GM23338 (cell line): ENCODE data around the gene SLC23A2. TPM values are rescaled to one million over a fixed set of nuclear protein-coding genes. Genes with fewer than 3 reads are reported as not detected.
A peak's percentile ranks its signal among the peaks of the same experiment; 100 is the strongest.
"Not testable (repeated sequence)": the region's sequence is repeated elsewhere in the genome, so short reads cannot be mapped to it uniquely, and the experiment has no call there.

Experiments
- ATAC-seq: fragments of 200-7000 bp; cut with Tn5 transposase; 3 replicates; pipeline ENCODE4 v1.9.1; 2020
- DNase-seq: peaks from one replicate; pipeline ENCODE4 v3.0.0-alpha.2; 2015; ENCODE audit warnings: low spot score
- H2AFZ ChIP-seq: fragments of 200-600 bp; sonication (generic); 2 replicates; pipeline ENCODE4 v1.8.0; 2016; ENCODE audit warnings: antibody characterized with exemption, mild to moderate bottlenecking, moderate library complexity
- H3F3A ChIP-seq: fragments of 200-600 bp; sonication (generic); replicated peaks from 2 replicates; pipeline ENCODE4 v1.8.0; 2017; ENCODE audit warnings: antibody characterized with exemption, mixed run types, low read depth
- H3K27ac ChIP-seq: fragments of 200-600 bp; sonication (generic); 2 replicates; pipeline ENCODE4 v1.6.1; 2016; ENCODE audit warnings: low read depth
- H3K27me3 ChIP-seq: fragments of 200-600 bp; sonication (generic); 2 replicates; pipeline ENCODE4 v1.8.0; 2016; ENCODE audit warnings: mild to moderate bottlenecking, mixed run types, moderate library complexity; ENCODE audit not compliant: insufficient read depth
- H3K36me3 ChIP-seq: fragments of 200-600 bp; sonication (generic); 2 replicates; pipeline ENCODE4 v1.8.0; 2016; ENCODE audit warnings: mild to moderate bottlenecking; ENCODE audit not compliant: insufficient read depth
- H3K4me1 ChIP-seq: fragments of 200-600 bp; sonication (generic); 2 replicates; pipeline ENCODE4 v1.8.0; 2016; ENCODE audit warnings: mild to moderate bottlenecking, moderate library complexity; ENCODE audit not compliant: insufficient read depth
- H3K4me2 ChIP-seq: fragments of 200-600 bp; sonication (generic); 2 replicates; pipeline ENCODE4 v1.7.1; 2017; ENCODE audit warnings: mixed run types
- H3K4me3 ChIP-seq: fragments of 200-600 bp; sonication (generic); 2 replicates; pipeline ENCODE4 v1.6.1; 2016; ENCODE audit warnings: mixed run types
- H3K79me2 ChIP-seq: fragments of 200-600 bp; sonication (generic); replicated peaks from 2 replicates; pipeline ENCODE4 v1.8.0; 2017; ENCODE audit warnings: mild to moderate bottlenecking; ENCODE audit not compliant: insufficient read depth
- H3K9me2 ChIP-seq: fragments of 200-600 bp; sonication (generic); 2 replicates; pipeline ENCODE4 v1.8.0; 2017; ENCODE audit not compliant: insufficient read depth
- H4K20me1 ChIP-seq: fragments of 200-600 bp; sonication (generic); replicated peaks from 2 replicates; pipeline ENCODE4 v1.8.0; 2017; ENCODE audit warnings: mild to moderate bottlenecking; ENCODE audit not compliant: insufficient read depth
- H3K27ac Mint-ChIP-seq: 2 replicates; pipeline ENCODE4 v1.8.0; 2020; ENCODE audit warnings: inconsistent platforms, mild to moderate bottlenecking, moderate library complexity, mixed read lengths
- H3K27me3 Mint-ChIP-seq: 3 replicates; pipeline ENCODE4 v1.8.0; 2022; ENCODE audit warnings: low read depth, mild to moderate bottlenecking, moderate library complexity, mixed read lengths, inconsistent platforms; ENCODE audit not compliant: insufficient read depth, poor library complexity
- H3K36me3 Mint-ChIP-seq: 3 replicates; pipeline ENCODE4 v1.8.0; 2021; ENCODE audit warnings: low read depth, mild to moderate bottlenecking, inconsistent platforms, moderate library complexity, mixed read lengths
- H3K4me1 Mint-ChIP-seq: 3 replicates; pipeline ENCODE4 v1.8.0; 2020; ENCODE audit warnings: mild to moderate bottlenecking, inconsistent platforms, mixed read lengths
- H3K4me3 Mint-ChIP-seq: 3 replicates; pipeline ENCODE4 v1.8.0; 2021; ENCODE audit warnings: moderate library complexity, mild to moderate bottlenecking, inconsistent platforms, mixed read lengths
- H3K9me3 Mint-ChIP-seq: 3 replicates; pipeline ENCODE4 v1.8.0; 2020; ENCODE audit warnings: moderate library complexity, mild to moderate bottlenecking, inconsistent platforms, mixed read lengths
- JUNB ChIP-seq: IDR thresholded peaks from one replicate; pipeline ENCODE4 v1.6.1; 2016; ENCODE audit warnings: antibody characterized with exemption; ENCODE audit not compliant: unreplicated experiment
- POLR2AphosphoS5 ChIP-seq: IDR thresholded peaks from 2 replicates; pipeline ENCODE4 v1.6.1; 2016; ENCODE audit warnings: antibody characterized with exemption, low read depth
- STAT1 ChIP-seq: IDR thresholded peaks from one replicate; pipeline ENCODE4 v1.6.1; 2016; ENCODE audit warnings: antibody characterized with exemption; ENCODE audit not compliant: unreplicated experiment
- ZNF114 ChIP-seq: fragments of 250-450 bp; sonication (Bioruptor Pico); IDR thresholded peaks from 2 replicates; pipeline ENCODE4 v1.5.0; 2020; ENCODE audit warnings: mild to moderate bottlenecking, moderate library complexity
- ZNF331 ChIP-seq: fragments of 250-450 bp; sonication (Bioruptor Pico); IDR thresholded peaks from 2 replicates; pipeline ENCODE4 v1.5.0; 2020; ENCODE audit warnings: low read depth, mild to moderate bottlenecking, moderate library complexity
- ZNF462 ChIP-seq: fragments of 250-450 bp; sonication (Bioruptor Pico); IDR thresholded peaks from 2 replicates; pipeline ENCODE4 v1.5.0; 2020; ENCODE audit warnings: mild to moderate bottlenecking, moderate library complexity
- polyA plus RNA-seq: library from polyadenylated mRNA; unstranded; fragments of >200 nt; fragmentation: Nextera tagmentation; extraction: Ambion mirVana; gene quantifications from 2 replicates; pipeline ENCODE4 v1.2.1, GENCODE V29; 2016
- total RNA-seq: library from RNA; depleted of rRNA; stranded (reverse); fragments of >200 nt; shearing (Covaris generic); gene quantifications from 2 replicates; pipeline ENCODE4 v1.2.3, GENCODE V29; 2014

SLC23A2 gene
- total and polyA plus RNA-seq, 2 experiments from 2014 or later: 4.4 to 20.2 TPM

GRCh38 chr20:4850960-4851359 is 150.3 kb downstream of the SLC23A2 start (continued):
- TF ChIP-seq ZNF462 (CRISPR knock-in tag) (no peak), POLR2AphosphoS5 (no peak), STAT1 (no peak), ZNF114 (CRISPR knock-in tag) (no peak), ZNF331 (CRISPR knock-in tag) (no peak)

- not testable (repeated sequence) for ATAC-seq, H3K27ac ChIP-seq, H3K4me1 ChIP-seq
These were observed 152.5 kb downstream of the SLC23A2 start for GRCh38 chr20:4848829-4849228.

GRCh38 chr20:4848041-4848440 is 153.3 kb downstream of the SLC23A2 start:
- Histone ChIP-seq H2AFZ (no peak overlapping the region), H3K4me3 (no peak overlapping the region), H3K4me1 (no peaks in the 10 kb centered on the region), H3K9me2 (no peaks in the 10 kb centered on the region), H3K4me2 (no peak overlapping the region), H3K27me3 (no peaks in the 10 kb centered on the region), H3F3A (no peaks in the 10 kb centered on the region), H3K79me2 (no peaks in the 10 kb centered on the region), H3K27ac (no peak overlapping the region), H3K36me3 (no peaks in the 10 kb centered on the region), H4K20me1 (no peaks in the 10 kb centered on the region; the same call in 1 of the 2 replicates)
- Mint-ChIP-seq H3K36me3 (no peaks in the 10 kb centered on the region; the same call in 2 of the 3 replicates), H3K4me1 (no peaks in the 10 kb centered on the region), H3K9me3 (peaks cover 10% of the 10 kb centered on the region), H3K4me3 (no peak overlapping the region), H3K27ac (no peak overlapping the region), H3K27me3 (peaks cover 6% of the 10 kb centered on the region)
- DNase-seq (no peak), ATAC-seq (peak; percentile 73)
- TF ChIP-seq ZNF462 (CRISPR knock-in tag) (no peak), JUNB (no peak)

More at GRCh38 chr20:4848829-4849228, 152.5 kb downstream of the SLC23A2 start:
- H3K9me2 ChIP-seq, H3K27ac Mint-ChIP-seq, H3K4me2 ChIP-seq, H3K4me1 Mint-ChIP-seq, H3F3A ChIP-seq, H3K27me3 ChIP-seq, H4K20me1 ChIP-seq, H3K27me3 Mint-ChIP-seq, H3K79me2 ChIP-seq, H3K36me3 ChIP-seq, H2AFZ ChIP-seq, H3K4me3 ChIP-seq, H3K4me3 Mint-ChIP-seq, DNase-seq, H3K36me3 Mint-ChIP-seq: not testable (repeated sequence)
- peaks cover 10% of the 10 kb centered on the region for H3K9me3 Mint-ChIP-seq
